SK-N-SH (cell line): ENCODE measurements around the gene CLINT1. TPM values are rescaled to one million over a fixed set of nuclear protein-coding genes. Genes with fewer than 3 reads are reported as not detected.
A peak's percentile ranks its signal among the peaks of the same experiment; 100 is the strongest.

Experiments used
- CTCF ChIA-PET: fragments of 300-600, 350-600 bp; formaldehyde crosslinking; extraction: SDS; loops from one replicate; lab custom pipeline; 2021; lab: Yijun Ruan, JAX
- POLR2A ChIA-PET: fragments of 350-600 bp; sonication (Branson Sonifier 250); formaldehyde crosslinking; extraction: SDS; loops from one replicate; lab custom pipeline; 2020; ENCODE audit warnings: antibody characterized with exemption, inconsistent platforms; lab: Yijun Ruan, JAX
- DNase-seq: peaks from one replicate; pipeline ENCODE4 v3.0.0; 2012
- H2AFZ ChIP-seq: fragments of 200-600 bp; sonication (generic); 2 replicates; pipeline ENCODE4 v1.8.1; 2016; ENCODE audit warnings: antibody characterized with exemption, mild to moderate bottlenecking, low read depth
- H3F3A ChIP-seq: fragments of 200-600 bp; sonication (generic); replicated peaks from 2 replicates; pipeline ENCODE3; 2016; ENCODE audit warnings: antibody characterized with exemption, mild to moderate bottlenecking; ENCODE audit not compliant: insufficient read depth
- H3K27ac ChIP-seq, 2 experiments: fragments of 200-500 bp in 1 of 2; fragments of 200-600 bp in 1 of 2; sonication (Bioruptor generic) in 1 of 2; sonication (generic), shearing (Covaris generic) in 1 of 2; 2 replicates each; pipeline versions ENCODE4 v1.5.1 to v1.6.1; 2014 to 2016; ENCODE audit warnings: low read depth in 2 of 2, inconsistent platforms in 1 of 2, low read length in 1 of 2, mild to moderate bottlenecking in 1 of 2, mixed read lengths in 1 of 2
- H3K27me3 ChIP-seq: fragments of 200-600 bp; sonication (generic), shearing (Covaris generic); 2 replicates; pipeline ENCODE4 v1.6.1; 2016; ENCODE audit warnings: mixed run types; ENCODE audit not compliant: insufficient read depth
- H3K36me3 ChIP-seq, 2 experiments: fragments of 200-500 bp in 1 of 2; fragments of 200-600 bp in 1 of 2; sonication (Bioruptor generic) in 1 of 2; sonication (generic) in 1 of 2; replicated peaks in 1 of 2; 2 replicates each; pipeline versions ENCODE3 to v1.5.1; 2014 to 2016; ENCODE audit warnings: low read length in 1 of 2, mild to moderate bottlenecking in 1 of 2; ENCODE audit not compliant: insufficient read depth in 2 of 2, control insufficient read depth in 1 of 2
- H3K4me1 ChIP-seq, 2 experiments: fragments of 200-500 bp in 1 of 2; fragments of 200-600 bp in 1 of 2; sonication (Bioruptor generic) in 1 of 2; sonication (generic), shearing (Covaris generic) in 1 of 2; 2 replicates each; pipeline versions ENCODE4 v1.5.1 to v1.6.1; 2014 to 2016; ENCODE audit warnings: low read depth in 1 of 2, low read length in 1 of 2, mixed run types in 1 of 2; ENCODE audit not compliant: insufficient read depth in 2 of 2, control insufficient read depth in 1 of 2
- H3K4me2 ChIP-seq: fragments of 200-600 bp; sonication (generic), shearing (Covaris generic); 2 replicates; pipeline ENCODE4 v1.6.1; 2017; ENCODE audit warnings: mixed run types
- H3K4me3 ChIP-seq, 2 experiments: fragments of 200-500 bp in 1 of 2; fragments of 200-600 bp in 1 of 2; sonication (Bioruptor generic) in 1 of 2; sonication (generic), shearing (Covaris generic) in 1 of 2; 2 replicates each; pipeline versions ENCODE4 v1.5.1 to v1.8.1; 2014 to 2016; ENCODE audit warnings: low read depth in 2 of 2, inconsistent platforms in 1 of 2, low read length in 1 of 2, mild to moderate bottlenecking in 1 of 2, mixed read lengths in 1 of 2, moderate library complexity in 1 of 2
- H3K79me2 ChIP-seq: fragments of 200-600 bp; sonication (generic); 2 replicates; pipeline ENCODE4 v1.8.1; 2017; ENCODE audit warnings: mild to moderate bottlenecking; ENCODE audit not compliant: insufficient read depth
- H3K9ac ChIP-seq: fragments of 200-600 bp; sonication (generic); 2 replicates; pipeline ENCODE4 v1.6.1; 2017; ENCODE audit warnings: mixed run types
- H3K9me2 ChIP-seq: fragments of 200-600 bp; sonication (generic); 2 replicates; pipeline ENCODE4 v1.6.1; 2017; ENCODE audit warnings: mixed run types
- H3K9me3 ChIP-seq: fragments of 200-600 bp; sonication (generic); 2 replicates; pipeline ENCODE4 v1.6.1; 2017; ENCODE audit warnings: mixed run types, mild to moderate bottlenecking, moderate library complexity
- H4K20me1 ChIP-seq: fragments of 200-600 bp; sonication (generic); 2 replicates; pipeline ENCODE4 v1.6.1; 2017; ENCODE audit warnings: mild to moderate bottlenecking, mixed run types; ENCODE audit not compliant: insufficient read depth
- EZH2phosphoT487 ChIP-seq: fragments of 200-600 bp; sonication (generic); IDR thresholded peaks from 2 replicates; pipeline ENCODE4 v1.6.1; 2017; ENCODE audit warnings: low read depth, mixed run types, mild to moderate bottlenecking, antibody characterized with exemption, moderate library complexity, borderline replicate concordance
- FOXJ3 ChIP-seq: sonication (generic); formaldehyde crosslinking; IDR thresholded peaks from 2 replicates; pipeline ENCODE4 v1.5.1; 2020; ENCODE audit warnings: mild to moderate bottlenecking, missing genetic modification reagents
- FOXM1 ChIP-seq: IDR thresholded peaks from 2 replicates; pipeline ENCODE4 v1.4.0; 2012; ENCODE audit warnings: low read depth, mild to moderate bottlenecking
- GATA2 ChIP-seq: sonication (generic); formaldehyde crosslinking; IDR thresholded peaks from 2 replicates; pipeline ENCODE4 v1.5.0; 2020; ENCODE audit warnings: mild to moderate bottlenecking, missing genetic modification reagents
- JUND ChIP-seq: IDR thresholded peaks from 2 replicates; pipeline ENCODE4 v1.4.0; 2012
- MEF2A ChIP-seq: IDR thresholded peaks from 2 replicates; pipeline ENCODE4 v1.4.0; 2012; ENCODE audit warnings: low read depth, borderline replicate concordance
- MXI1 ChIP-seq: IDR thresholded peaks from 2 replicates; pipeline ENCODE4 v1.6.1; 2012; ENCODE audit warnings: mild to moderate bottlenecking, low read depth, low read length, improper control_type of control experiment
- RAD21 ChIP-seq: IDR thresholded peaks from 2 replicates; pipeline ENCODE4 v1.6.1; 2012; ENCODE audit warnings: mild to moderate bottlenecking, low read length
- RCOR1 ChIP-seq: fragments of 150-350 bp; IDR thresholded peaks from 2 replicates; pipeline ENCODE4 v1.6.1; 2017; ENCODE audit warnings: antibody characterized with exemption, low read length
- REST ChIP-seq: IDR thresholded peaks from 2 replicates; pipeline ENCODE4 v1.6.1; 2012; ENCODE audit warnings: mild to moderate bottlenecking, low read depth, low read length, moderate library complexity
- RFX5 ChIP-seq: IDR thresholded peaks from 2 replicates; pipeline ENCODE4 v1.6.1; 2012; ENCODE audit warnings: mild to moderate bottlenecking, improper control_type of control experiment, low read length
- RXRA ChIP-seq: IDR thresholded peaks from 2 replicates; pipeline ENCODE4 v1.4.0; 2012; ENCODE audit warnings: low read depth, mild to moderate bottlenecking, borderline replicate concordance
- SIN3A ChIP-seq: IDR thresholded peaks from 2 replicates; pipeline ENCODE4 v1.6.1; 2012; ENCODE audit warnings: low read depth, mild to moderate bottlenecking, low read length, moderate library complexity, borderline replicate concordance
- SMC3 ChIP-seq: IDR thresholded peaks from 2 replicates; pipeline ENCODE4 v1.6.1; 2012; ENCODE audit warnings: low read depth, low read length, improper control_type of control experiment
- TAF1 ChIP-seq: IDR thresholded peaks from 2 replicates; pipeline ENCODE4 v1.6.1; 2012; ENCODE audit warnings: low read depth, mild to moderate bottlenecking, low read length, moderate library complexity, borderline replicate concordance
- TCF12 ChIP-seq: IDR thresholded peaks from 2 replicates; pipeline ENCODE4 v1.4.0; 2012
- WGBS: methylation state at CpG from one replicate; pipeline ENCODE4 v1.1.6; 2017; ENCODE audit warnings: low lambda C conversion rate; 5-methylcytosine and 5-hydroxymethylcytosine counted together
- polyA plus RNA-seq, 3 experiments: library from polyadenylated mRNA; depleted of rRNA; stranded (reverse); fragments of >200 nt; gene quantifications; 2 replicates each; pipeline ENCODE4 v1.2.3, GENCODE V29; 2012
- TF ChIP-seq, protein P1 (sequence below): fragments of 200-600 bp; sonication (generic); IDR thresholded peaks from 2 replicates; pipeline ENCODE4 v1.6.1; 2017; ENCODE audit warnings: antibody characterized with exemption, mild to moderate bottlenecking, moderate library complexity
- TF ChIP-seq, protein P2 (sequence below): IDR thresholded peaks from 2 replicates; pipeline ENCODE4 v1.4.0; 2012; ENCODE audit warnings: low read depth, borderline replicate concordance

The CLINT1 gene
- polyA plus RNA-seq, 1 of the 3 experiments (the other 2 are of a cell fraction): 65.4 TPM

DNA sequence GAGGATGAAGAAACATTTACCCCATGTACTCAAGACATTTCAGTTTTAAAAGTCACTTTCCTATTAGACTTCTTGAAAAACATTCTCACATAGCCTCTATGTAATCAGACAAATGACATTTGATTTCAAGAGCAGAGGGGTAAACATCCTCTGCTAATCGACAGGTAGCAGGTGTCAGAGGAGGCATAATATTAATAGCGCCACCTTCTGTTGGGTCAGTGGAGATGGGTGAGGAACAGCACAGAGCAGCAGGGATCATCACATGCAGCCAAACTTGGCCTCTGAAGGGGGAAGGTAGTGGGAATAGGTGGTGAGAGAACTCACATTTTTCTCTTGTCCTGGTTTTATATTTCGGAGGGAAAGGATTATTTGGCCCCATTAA, 118.7 kb downstream of the CLINT1 start:
- Histone ChIP-seq H2AFZ (no peak overlapping the region), H3K27ac (no peak overlapping the region), H3F3A (peaks cover 9% of the 10 kb centered on the region), H3K36me3 (peaks cover 30 to 38% of the 10 kb centered on the region in 2 experiments), H4K20me1 (no peaks in the 10 kb centered on the region), H3K9ac (no peak overlapping the region), H3K79me2 (peaks cover 12% of the 10 kb centered on the region; the same call in 1 of the 2 replicates), H3K4me1 (peaks cover 0 to 11% of the 10 kb centered on the region in 2 experiments; a peak in 2 of 4 replicates), H3K4me3 (no peak overlapping the region; a peak in 1 of 4 replicates), H3K27me3 (no peaks in the 10 kb centered on the region), H3K9me3 (no peaks in the 10 kb centered on the region), H3K4me2 (no peak overlapping the region), H3K9me2 (no peaks in the 10 kb centered on the region)
- CTCF ChIA-PET: interaction anchor here (1.4 kb wide), 1 partner anchor 71 kb away, joined by 3 read pairs; no protein-coding TSS in a partner anchor
- peak; percentile 27 for DNase-seq
- TF ChIP-seq RAD21 (0 out of 2 replicates have a peak, but pooled peaks have one; percentile 7), SMC3 (peak; percentile 21; the same call in 1 of the 2 replicates), TAF1 (no peak)
- TF ChIP-seq, protein P1, sequence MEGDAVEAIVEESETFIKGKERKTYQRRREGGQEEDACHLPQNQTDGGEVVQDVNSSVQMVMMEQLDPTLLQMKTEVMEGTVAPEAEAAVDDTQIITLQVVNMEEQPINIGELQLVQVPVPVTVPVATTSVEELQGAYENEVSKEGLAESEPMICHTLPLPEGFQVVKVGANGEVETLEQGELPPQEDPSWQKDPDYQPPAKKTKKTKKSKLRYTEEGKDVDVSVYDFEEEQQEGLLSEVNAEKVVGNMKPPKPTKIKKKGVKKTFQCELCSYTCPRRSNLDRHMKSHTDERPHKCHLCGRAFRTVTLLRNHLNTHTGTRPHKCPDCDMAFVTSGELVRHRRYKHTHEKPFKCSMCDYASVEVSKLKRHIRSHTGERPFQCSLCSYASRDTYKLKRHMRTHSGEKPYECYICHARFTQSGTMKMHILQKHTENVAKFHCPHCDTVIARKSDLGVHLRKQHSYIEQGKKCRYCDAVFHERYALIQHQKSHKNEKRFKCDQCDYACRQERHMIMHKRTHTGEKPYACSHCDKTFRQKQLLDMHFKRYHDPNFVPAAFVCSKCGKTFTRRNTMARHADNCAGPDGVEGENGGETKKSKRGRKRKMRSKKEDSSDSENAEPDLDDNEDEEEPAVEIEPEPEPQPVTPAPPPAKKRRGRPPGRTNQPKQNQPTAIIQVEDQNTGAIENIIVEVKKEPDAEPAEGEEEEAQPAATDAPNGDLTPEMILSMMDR: peak; percentile 61
- 62% methylated on average over 3 of the region's 3 CpGs for WGBS
- POLR2A ChIA-PET: no interaction called here

- peaks cover 0 to 5% of the 10 kb centered on the region in 2 experiments; a peak in 1 of 4 replicates for H3K4me1 ChIP-seq
- CTCF ChIA-PET: interaction anchor here (1.1 to 1.8 kb wide), 2 partner anchors 8 to 22 kb away, joined by 3 to 4 read pairs; no protein-coding TSS in a partner anchor
- peaks cover 30 to 40% of the 10 kb centered on the region in 2 experiments for H3K36me3 ChIP-seq
Measured at GRCh38 chr5:157739388-157740228, 119.3 kb downstream of the CLINT1 start.

More at GRCh38 chr5:157739388-157740228, 119.3 kb downstream of the CLINT1 start:
- 87% methylated on average over 12 of the region's 12 CpGs for WGBS
- Histone ChIP-seq H3K27ac (no peak overlapping the region), H2AFZ (no peak overlapping the region), H3K9ac (no peak overlapping the region), H3K79me2 (peaks cover 6% of the 10 kb centered on the region; the same call in 1 of the 2 replicates), H3K4me2 (no peak overlapping the region), H3K9me2 (no peaks in the 10 kb centered on the region), H4K20me1 (no peaks in the 10 kb centered on the region), H3K27me3 (no peaks in the 10 kb centered on the region), H3F3A (peaks cover 6% of the 10 kb centered on the region), H3K4me3 (no peak overlapping the region; a peak in 1 of 4 replicates), H3K9me3 (no peaks in the 10 kb centered on the region)
- TF ChIP-seq RXRA (no peak), FOXJ3 (no peak), FOXM1 (no peak), EZH2phosphoT487 (no peak), REST (no peak), SIN3A (no peak), GATA2 (no peak), RCOR1 (no peak), TCF12 (no peak), MEF2A (no peak), RAD21 (no peak), RFX5 (no peak), JUND (no peak), MXI1 (no peak)
- TF ChIP-seq, protein P2, sequence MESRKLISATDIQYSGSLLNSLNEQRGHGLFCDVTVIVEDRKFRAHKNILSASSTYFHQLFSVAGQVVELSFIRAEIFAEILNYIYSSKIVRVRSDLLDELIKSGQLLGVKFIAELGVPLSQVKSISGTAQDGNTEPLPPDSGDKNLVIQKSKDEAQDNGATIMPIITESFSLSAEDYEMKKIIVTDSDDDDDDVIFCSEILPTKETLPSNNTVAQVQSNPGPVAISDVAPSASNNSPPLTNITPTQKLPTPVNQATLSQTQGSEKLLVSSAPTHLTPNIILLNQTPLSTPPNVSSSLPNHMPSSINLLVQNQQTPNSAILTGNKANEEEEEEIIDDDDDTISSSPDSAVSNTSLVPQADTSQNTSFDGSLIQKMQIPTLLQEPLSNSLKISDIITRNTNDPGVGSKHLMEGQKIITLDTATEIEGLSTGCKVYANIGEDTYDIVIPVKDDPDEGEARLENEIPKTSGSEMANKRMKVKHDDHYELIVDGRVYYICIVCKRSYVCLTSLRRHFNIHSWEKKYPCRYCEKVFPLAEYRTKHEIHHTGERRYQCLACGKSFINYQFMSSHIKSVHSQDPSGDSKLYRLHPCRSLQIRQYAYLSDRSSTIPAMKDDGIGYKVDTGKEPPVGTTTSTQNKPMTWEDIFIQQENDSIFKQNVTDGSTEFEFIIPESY: no peak
- DNase-seq: no peak
- POLR2A ChIA-PET: no interaction called here
